GM12878 (cell line): Measurements from ENCODE around the gene KCNK1. TPM values are rescaled to one million over a fixed set of nuclear protein-coding genes. Genes with fewer than 3 reads are reported as not detected.
"Not testable (repeated sequence)": the region's sequence is repeated elsewhere in the genome, so short reads cannot be mapped to it uniquely, and the experiment has no call there.

Experiments
- ATAC-seq: fragments of 200-7000 bp; cut with Tn5 transposase; 3 replicates; pipeline ENCODE4 v1.9.1; 2020; ENCODE audit warnings: mild to moderate bottlenecking, moderate library complexity
- BruUV-seq: library from RNA; stranded (reverse); fragments of 400-500 nt; replicated peaks from 2 replicates; lab custom pipeline; 2021; lab: Mats Ljungman, UMichigan
- CTCF ChIA-PET: fragments of 300-600 bp; sonication (Branson Sonifier 250); formaldehyde crosslinking; extraction: SDS; loops from one replicate; lab custom pipeline; 2021; ENCODE audit warnings: inconsistent platforms; lab: Yijun Ruan, JAX
- POLR2A ChIA-PET: fragments of 350-600 bp; formaldehyde crosslinking; extraction: SDS; loops from one replicate; lab custom pipeline; 2021; ENCODE audit warnings: inconsistent platforms; lab: Charles Lee
- RAD21 ChIA-PET: fragments of 300-600 bp; sonication (Branson Sonifier 250); formaldehyde crosslinking; loops from one replicate; lab custom pipeline; 2023; ENCODE audit warnings: antibody characterized with exemption; ENCODE audit not compliant: unreplicated experiment; lab: Charles Lee
- SMC1A ChIA-PET: fragments of 300-600 bp; sonication (Branson Sonifier 250); formaldehyde crosslinking; loops from one replicate; lab custom pipeline; 2023; ENCODE audit not compliant: unreplicated experiment, uncharacterized antibody; lab: Charles Lee
- DNase-seq: peaks from one replicate; pipeline ENCODE4 v3.0.0-alpha.2; 2011; ENCODE audit warnings: low read depth, low spot score
- FAIRE-seq: peaks from 3 replicates; lab custom pipeline; 2011; peaks lifted over from hg19 to GRCh38; lab: Jason Lieb, UNC
- H2AFZ ChIP-seq: 2 replicates; pipeline ENCODE4 v1.6.0; 2011; ENCODE audit warnings: low read depth, low read length, control low read depth; ENCODE audit not compliant: control insufficient read depth
- H3K27ac ChIP-seq: 2 replicates; pipeline ENCODE4 v1.5.1; 2011; ENCODE audit warnings: control low read depth; ENCODE audit not compliant: control insufficient read depth, insufficient read depth
- H3K27me3 ChIP-seq, 2 experiments: replicated peaks in 1 of 2; 2 replicates each; pipeline versions ENCODE4 v1.6.0 to v1.6.1; 2011; ENCODE audit warnings: low read length in 1 of 2; ENCODE audit not compliant: control insufficient read depth in 2 of 2, insufficient read depth in 2 of 2
- H3K36me3 ChIP-seq, 2 experiments: 2 replicates each; pipeline ENCODE4 v1.5.1; 2011; ENCODE audit warnings: low read length in 1 of 2; ENCODE audit not compliant: control insufficient read depth in 2 of 2, insufficient read depth in 2 of 2
- H3K4me1 ChIP-seq: 2 replicates; pipeline ENCODE4 v1.6.1; 2011; ENCODE audit warnings: mild to moderate bottlenecking, low read length, moderate library complexity, mixed read lengths; ENCODE audit not compliant: control insufficient read depth, insufficient read depth
- H3K4me2 ChIP-seq: 2 replicates; pipeline ENCODE4 v1.6.0; 2011; ENCODE audit warnings: control low read depth; ENCODE audit not compliant: control insufficient read depth, insufficient read depth
- H3K4me3 ChIP-seq: fragments of 200-600 bp; sonication (generic); 2 replicates; pipeline ENCODE4 v1.5.1; 2016
- H3K79me2 ChIP-seq: 2 replicates; pipeline ENCODE4 v1.6.0; 2011; ENCODE audit warnings: low read length; ENCODE audit not compliant: control insufficient read depth, insufficient read depth
- H3K9ac ChIP-seq: 2 replicates; pipeline ENCODE4 v1.8.0; 2011; ENCODE audit warnings: low read length, control low read depth, mixed read lengths; ENCODE audit not compliant: control insufficient read depth, insufficient read depth
- H3K9me3 ChIP-seq: replicated peaks from 3 replicates; pipeline ENCODE4 v1.5.1; 2011; ENCODE audit warnings: mild to moderate bottlenecking, low read length; ENCODE audit not compliant: control insufficient read depth, insufficient read depth
- H4K20me1 ChIP-seq: 2 replicates; pipeline ENCODE4 v1.6.0; 2011; ENCODE audit not compliant: control insufficient read depth, insufficient read depth
- BCL11A ChIP-seq: IDR thresholded peaks from 2 replicates; pipeline ENCODE4 v1.6.1; 2011; ENCODE audit warnings: low read depth, low read length
- BHLHE40 ChIP-seq, 2 experiments: fragments of 450-650 bp in 1 of 2; IDR thresholded peaks; 2 replicates each; pipeline ENCODE4 v1.6.1; 2011 to 2017; ENCODE audit warnings: low read depth in 2 of 2, borderline replicate concordance in 1 of 2, improper control_type of control experiment in 1 of 2, low read length in 1 of 2, mild to moderate bottlenecking in 1 of 2
- BMI1 ChIP-seq: fragments of 450-650 bp; IDR thresholded peaks from 2 replicates; pipeline ENCODE4 v1.6.1; 2016; ENCODE audit warnings: mild to moderate bottlenecking, moderate library complexity, borderline replicate concordance
- CREB1 ChIP-seq: IDR thresholded peaks from 2 replicates; pipeline ENCODE4 v1.6.1; 2012; ENCODE audit warnings: low read depth, mild to moderate bottlenecking, inconsistent platforms
- CREM ChIP-seq: IDR thresholded peaks from 2 replicates; pipeline ENCODE4 v1.6.1; 2014; ENCODE audit warnings: antibody characterized with exemption, low read depth
- DPF2 ChIP-seq: fragments of 450-650 bp; IDR thresholded peaks from 2 replicates; pipeline ENCODE4 v1.6.1; 2017; ENCODE audit warnings: mild to moderate bottlenecking
- EP300 ChIP-seq, 2 experiments: fragments of 150-350 bp in 1 of 2; IDR thresholded peaks; 2 replicates each; pipeline ENCODE4 v1.6.1; 2011 to 2012; ENCODE audit warnings: low read depth in 2 of 2, low read length in 2 of 2, borderline replicate concordance in 1 of 2, improper control_type of control experiment in 1 of 2, inconsistent platforms in 1 of 2; ENCODE audit not compliant: control insufficient read depth in 1 of 2
- IKZF2 ChIP-seq, 2 experiments: fragments of 450-650 bp; IDR thresholded peaks; 2 replicates each; pipeline ENCODE4 v1.6.1; 2017; ENCODE audit warnings: mild to moderate bottlenecking in 2 of 2, moderate library complexity in 2 of 2
- JUNB ChIP-seq: IDR thresholded peaks from 2 replicates; pipeline ENCODE4 v1.6.1; 2016; ENCODE audit warnings: antibody characterized with exemption, mild to moderate bottlenecking
- MTA2 ChIP-seq: fragments of 450-650 bp; IDR thresholded peaks from 2 replicates; pipeline ENCODE4 v1.6.1; 2016; ENCODE audit warnings: low read depth, mild to moderate bottlenecking, moderate library complexity
- PML ChIP-seq: IDR thresholded peaks from 2 replicates; pipeline ENCODE4 v1.6.1; 2012; ENCODE audit warnings: low read length, inconsistent platforms
- TCF12 ChIP-seq: IDR thresholded peaks from 2 replicates; pipeline ENCODE4 v1.6.1; 2011; ENCODE audit warnings: low read depth, mild to moderate bottlenecking, low read length
- WGBS: methylation state at CpG from one replicate; pipeline ENCODE4 v1.1.6; 2016; ENCODE audit warnings: low lambda C conversion rate; ENCODE audit not compliant: insufficient replicate concordance, insufficient coverage; ENCODE audit errors: missing lambda C conversion rate; 5-methylcytosine and 5-hydroxymethylcytosine counted together
- in situ Hi-C: fragments of 300-500 bp; cut with MboI; formaldehyde crosslinking; loops from 9 replicates; pipeline ENCODE4 v1.14.3; 2018; ENCODE audit warnings: mixed read lengths
- intact Hi-C: fragments of 100-400 bp; cut with micrococcal nuclease; formaldehyde crosslinking; loops from one replicate; pipeline ENCODE4 v1.14.2; 2022; ENCODE audit not compliant: unreplicated experiment
- polyA plus RNA-seq, 11 experiments: library from polyadenylated mRNA; depleted of rRNA in 4 of 11; unstranded in 6 of 11; stranded (reverse) in 5 of 11; fragments of >200 nt; fragmentation: Nextera tagmentation in 4 of 11; fragmentation: Illumina TruSeq in 1 of 11; extraction: Ambion mirVana in 4 of 11; extraction: Trizol in 1 of 11; gene quantifications; 1 replicate in 1 of 11; 2 replicates in 10 of 11; pipeline versions ENCODE4 v1.2.1 to v1.2.3, GENCODE V29; 2011 to 2016; ENCODE audit warnings: inconsistent platforms in 2 of 11, missing spikeins in 2 of 11, low read depth in 1 of 11
- total RNA-seq, 4 experiments: library from RNA; depleted of rRNA in 3 of 4; stranded (reverse); fragments of >200 nt in 3 of 4; fragmentation: Illumina TruSeq in 1 of 4; extraction: Trizol in 1 of 4; gene quantifications; 2 replicates each; pipeline versions ENCODE4 v1.2.1 to v1.2.3, GENCODE V29; 2013 to 2021
- TF ChIP-seq, protein P1 (sequence below): fragments of 450-650 bp; formaldehyde crosslinking; IDR thresholded peaks from 2 replicates; pipeline ENCODE4 v1.4.0; 2022; ENCODE audit warnings: mild to moderate bottlenecking, moderate library complexity
- TF ChIP-seq, protein P2 (sequence below): fragments of 450-650 bp; IDR thresholded peaks from 2 replicates; pipeline ENCODE4 v1.6.1; 2016; ENCODE audit warnings: mild to moderate bottlenecking
- TF ChIP-seq, protein P3 (sequence below): IDR thresholded peaks from 2 replicates; pipeline ENCODE4 v1.6.1; 2012; ENCODE audit warnings: low read length, inconsistent platforms

Gene KCNK1
- total and polyA plus RNA-seq, 10 of the 15 experiments (the other 5 are each of a cell fraction or from before 2014, with no cell fraction given): 9.4 to 27.6 (median 15.1) TPM

DNA sequence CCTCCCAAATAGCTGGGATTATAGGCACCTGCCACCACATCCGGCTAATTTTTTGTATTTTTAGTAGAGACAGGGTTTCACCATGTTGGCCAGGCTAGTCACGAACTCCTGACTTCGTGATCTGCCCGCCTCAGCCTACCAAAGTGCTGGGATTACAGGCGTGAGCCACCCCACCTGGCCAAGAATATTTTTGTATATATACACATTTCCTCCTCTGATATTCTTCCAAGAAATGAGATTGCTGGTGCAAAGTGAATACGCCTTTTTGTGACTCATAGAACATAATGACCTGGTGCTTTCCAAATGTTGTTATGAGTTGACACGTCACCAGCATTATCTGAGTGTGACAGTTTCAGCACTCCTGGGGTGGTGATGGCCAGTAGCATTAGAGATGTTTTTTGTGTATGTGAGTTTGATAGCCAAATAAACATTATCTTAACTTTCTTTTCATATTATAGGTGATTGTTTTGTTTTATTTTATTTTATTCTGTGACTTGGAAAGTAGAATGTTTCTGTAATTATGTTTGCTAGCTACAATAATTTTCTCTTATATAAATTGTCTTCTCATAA lies 54.9 kb downstream of the KCNK1 start (continued):
- TF ChIP-seq, protein P1, sequence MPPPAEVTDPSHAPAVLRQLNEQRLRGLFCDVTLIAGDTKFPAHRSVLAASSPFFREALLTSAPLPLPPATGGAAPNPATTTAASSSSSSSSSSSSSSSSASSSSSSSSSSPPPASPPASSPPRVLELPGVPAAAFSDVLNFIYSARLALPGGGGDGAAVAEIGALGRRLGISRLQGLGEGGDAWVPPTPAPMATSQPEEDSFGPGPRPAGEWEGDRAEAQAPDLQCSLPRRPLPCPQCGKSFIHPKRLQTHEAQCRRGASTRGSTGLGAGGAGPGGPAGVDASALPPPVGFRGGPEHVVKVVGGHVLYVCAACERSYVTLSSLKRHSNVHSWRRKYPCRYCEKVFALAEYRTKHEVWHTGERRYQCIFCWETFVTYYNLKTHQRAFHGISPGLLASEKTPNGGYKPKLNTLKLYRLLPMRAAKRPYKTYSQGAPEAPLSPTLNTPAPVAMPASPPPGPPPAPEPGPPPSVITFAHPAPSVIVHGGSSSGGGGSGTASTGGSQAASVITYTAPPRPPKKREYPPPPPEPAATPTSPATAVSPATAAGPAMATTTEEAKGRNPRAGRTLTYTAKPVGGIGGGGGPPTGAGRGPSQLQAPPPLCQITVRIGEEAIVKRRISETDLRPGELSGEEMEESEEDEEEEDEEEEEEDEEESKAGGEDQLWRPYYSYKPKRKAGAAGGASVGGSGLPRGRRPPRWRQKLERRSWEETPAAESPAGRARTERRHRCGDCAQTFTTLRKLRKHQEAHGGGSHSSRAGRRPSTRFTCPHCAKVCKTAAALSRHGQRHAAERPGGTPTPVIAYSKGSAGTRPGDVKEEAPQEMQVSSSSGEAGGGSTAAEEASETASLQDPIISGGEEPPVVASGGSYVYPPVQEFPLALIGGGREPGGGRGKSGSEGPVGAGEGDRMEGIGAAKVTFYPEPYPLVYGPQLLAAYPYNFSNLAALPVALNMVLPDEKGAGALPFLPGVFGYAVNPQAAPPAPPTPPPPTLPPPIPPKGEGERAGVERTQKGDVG (CRISPR knock-in tag): no peak
- TF ChIP-seq JUNB (peak; percentile 69), CREB1 (peak; percentile 73), DPF2 (peak; percentile 80), BHLHE40 (IDR thresholded peaks at IDR 0.05; ENCODE audit: borderline replicate concordance in 1 of 2, low read depth in 2 of 2, low read length in 1 of 2) (peak in 1 of 2 experiments; percentile 43; a peak in 1 of 4 replicates), PML (no peak), TCF12 (no peak), IKZF2 (IDR thresholded peaks at IDR 0.05) (peak; percentile 75 to 79), CREM (peak; percentile 83), BMI1 (peak; percentile 30; the same call in 1 of the 2 replicates), MTA2 (peak; percentile 86), BCL11A (peak; percentile 83), EP300 (IDR thresholded peaks at IDR 0.05; ENCODE audit: borderline replicate concordance in 1 of 2, control insufficient read depth in 1 of 2, low read depth in 2 of 2, low read length in 2 of 2) (peak; percentile 67 to 84; a peak in 3 of 4 replicates)
- TF ChIP-seq, protein P2, sequence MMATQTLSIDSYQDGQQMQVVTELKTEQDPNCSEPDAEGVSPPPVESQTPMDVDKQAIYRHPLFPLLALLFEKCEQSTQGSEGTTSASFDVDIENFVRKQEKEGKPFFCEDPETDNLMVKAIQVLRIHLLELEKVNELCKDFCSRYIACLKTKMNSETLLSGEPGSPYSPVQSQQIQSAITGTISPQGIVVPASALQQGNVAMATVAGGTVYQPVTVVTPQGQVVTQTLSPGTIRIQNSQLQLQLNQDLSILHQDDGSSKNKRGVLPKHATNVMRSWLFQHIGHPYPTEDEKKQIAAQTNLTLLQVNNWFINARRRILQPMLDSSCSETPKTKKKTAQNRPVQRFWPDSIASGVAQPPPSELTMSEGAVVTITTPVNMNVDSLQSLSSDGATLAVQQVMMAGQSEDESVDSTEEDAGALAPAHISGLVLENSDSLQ: peak; percentile 64
- TF ChIP-seq, protein P3, sequence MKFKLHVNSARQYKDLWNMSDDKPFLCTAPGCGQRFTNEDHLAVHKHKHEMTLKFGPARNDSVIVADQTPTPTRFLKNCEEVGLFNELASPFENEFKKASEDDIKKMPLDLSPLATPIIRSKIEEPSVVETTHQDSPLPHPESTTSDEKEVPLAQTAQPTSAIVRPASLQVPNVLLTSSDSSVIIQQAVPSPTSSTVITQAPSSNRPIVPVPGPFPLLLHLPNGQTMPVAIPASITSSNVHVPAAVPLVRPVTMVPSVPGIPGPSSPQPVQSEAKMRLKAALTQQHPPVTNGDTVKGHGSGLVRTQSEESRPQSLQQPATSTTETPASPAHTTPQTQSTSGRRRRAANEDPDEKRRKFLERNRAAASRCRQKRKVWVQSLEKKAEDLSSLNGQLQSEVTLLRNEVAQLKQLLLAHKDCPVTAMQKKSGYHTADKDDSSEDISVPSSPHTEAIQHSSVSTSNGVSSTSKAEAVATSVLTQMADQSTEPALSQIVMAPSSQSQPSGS: no peak
- TF ChIP-seq, all 136 proteins: peak for 24

DNA sequence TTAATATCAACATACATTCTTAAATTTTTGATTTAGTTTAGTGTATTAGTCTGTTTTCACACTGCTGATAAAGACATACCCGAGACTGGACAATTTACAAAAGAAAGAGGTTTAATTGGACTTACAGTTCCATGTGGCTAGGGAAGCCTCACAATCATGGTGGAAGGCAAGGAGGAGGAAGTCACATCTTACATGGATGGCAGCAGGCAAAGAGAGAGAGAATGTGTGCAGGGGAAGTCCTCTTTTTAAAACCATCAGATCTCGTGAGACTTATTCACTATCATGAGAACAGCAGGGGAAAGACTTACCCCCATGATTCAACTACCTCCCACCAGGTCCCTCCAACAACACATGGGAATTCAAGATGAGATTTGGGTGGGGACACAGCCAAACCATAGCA lies 56.5 kb downstream of the KCNK1 start:
- H3K27me3 ChIP-seq, H3K27ac ChIP-seq, intact Hi-C loops, CTCF ChIA-PET, H3K79me2 ChIP-seq, H3K9ac ChIP-seq, FAIRE-seq, H2AFZ ChIP-seq, in situ Hi-C loops, H4K20me1 ChIP-seq, BruUV-seq, ATAC-seq, DNase-seq, H3K4me3 ChIP-seq, H3K9me3 ChIP-seq, H3K36me3 ChIP-seq, H3K4me2 ChIP-seq: not testable (repeated sequence)
- ChIA-PET RAD21 (interaction anchor here (0.9 kb wide), 1 partner anchor 20 kb away, joined by 4 read pairs; no protein-coding TSS in a partner anchor), POLR2A (interaction anchor here (1.0 kb wide), 1 partner anchor 37 kb away, joined by 3 read pairs; no protein-coding TSS in a partner anchor), SMC1A (interaction anchor here (0.6 to 2.4 kb wide), 3 partner anchors 14 to 53 kb away, joined by 3 to 7 read pairs (median 4); no protein-coding TSS in a partner anchor)
- WGBS: 51% methylated on average over 2 of the region's 2 CpGs
- peaks cover 19% of the 10 kb centered on the region for H3K4me1 ChIP-seq
